ENCODE measurements around the gene PDZRN3. TPM values are rescaled to one million over a fixed set of nuclear protein-coding genes. Genes with fewer than 3 reads are reported as not detected.

PDZRN3 gene
- total RNA-seq, 1 experiment from 2014 or later = 0.24 TPM

- Histone ChIP-seq H3K27ac (ENCODE audit: low read depth, low read length, poor library complexity, severe bottlenecking) (no peak overlapping the region), H3K4me1 (ENCODE audit: insufficient read depth, low read length, poor library complexity, severe bottlenecking) (no peaks in the 10 kb centered on the region), H3K9me3 (ENCODE audit: low read depth, low read length, poor library complexity, severe bottlenecking) (no peaks in the 10 kb centered on the region), H3K36me3 (ENCODE audit: insufficient read depth, low read length, poor library complexity, severe bottlenecking) (no peaks in the 10 kb centered on the region), H3K27me3 (replicated peaks; ENCODE audit: insufficient read depth, low read depth, low read length, poor library complexity) (peaks cover 9% of the 10 kb centered on the region), H3K4me3 (ENCODE audit: low read depth, low read length, poor library complexity, severe bottlenecking) (peak overlapping the region; percentile 26)
- CTCF ChIA-PET = interaction anchor here (1.1 kb wide), 1 partner anchor 116 kb away, joined by 3 read pairs; no protein-coding TSS in a partner anchor
- no TSS peak for BruUV-seq (replicated peaks)
- intact Hi-C loops (cut with micrococcal nuclease; ENCODE audit: unreplicated experiment) = no loop called here
- peak; percentile 23 for DNase-seq (ENCODE audit: low spot score)
- TF ChIP-seq CTCF (conservative IDR thresholded peaks at IDR 0.05; ENCODE audit: low read depth, low read length) (no peak), EZH2 (IDR thresholded peaks at IDR 0.05; ENCODE audit: borderline replicate concordance, low read depth, low read length, poor library complexity, severe bottlenecking) (no peak)
- POLR2A ChIA-PET (ENCODE audit: low non-redundant PET) = no interaction called here
These were observed 522 bp downstream of the PDZRN3 start for GRCh38 chr3:73624017-73624820.

GRCh38 chr3:73623346-73623745, 1.4 kb downstream of the PDZRN3 start:
- Histone ChIP-seq H3K27me3 (replicated peaks; ENCODE audit: insufficient read depth, low read depth, low read length, poor library complexity) (peaks cover 9% of the 10 kb centered on the region), H3K4me3 (ENCODE audit: low read depth, low read length, poor library complexity, severe bottlenecking) (no peak overlapping the region), H3K36me3 (ENCODE audit: insufficient read depth, low read length, poor library complexity, severe bottlenecking) (no peaks in the 10 kb centered on the region), H3K9me3 (ENCODE audit: low read depth, low read length, poor library complexity, severe bottlenecking) (no peaks in the 10 kb centered on the region), H3K4me1 (ENCODE audit: insufficient read depth, low read length, poor library complexity, severe bottlenecking) (no peaks in the 10 kb centered on the region), H3K27ac (ENCODE audit: low read depth, low read length, poor library complexity, severe bottlenecking) (no peak overlapping the region)
- TF ChIP-seq EZH2 (IDR thresholded peaks at IDR 0.05; ENCODE audit: borderline replicate concordance, low read depth, low read length, poor library complexity, severe bottlenecking) (no peak), CTCF (conservative IDR thresholded peaks at IDR 0.05; ENCODE audit: low read depth, low read length) (no peak)
- intact Hi-C loops (cut with micrococcal nuclease; ENCODE audit: unreplicated experiment) = no loop called here
- no peak for DNase-seq (ENCODE audit: low spot score)
- BruUV-seq (replicated peaks) = no TSS peak
- ChIA-PET POLR2A (ENCODE audit: low non-redundant PET) (no interaction called here), CTCF (no interaction called here)

- Histone ChIP-seq H3K36me3 (ENCODE audit: insufficient read depth, low read length, poor library complexity, severe bottlenecking) (no peaks in the 10 kb centered on the region), H3K27ac (ENCODE audit: low read depth, low read length, poor library complexity, severe bottlenecking) (no peak overlapping the region), H3K4me1 (ENCODE audit: insufficient read depth, low read length, poor library complexity, severe bottlenecking) (no peaks in the 10 kb centered on the region), H3K27me3 (replicated peaks; ENCODE audit: insufficient read depth, low read depth, low read length, poor library complexity) (peaks cover 9% of the 10 kb centered on the region), H3K4me3 (ENCODE audit: low read depth, low read length, poor library complexity, severe bottlenecking) (no peak overlapping the region), H3K9me3 (ENCODE audit: low read depth, low read length, poor library complexity, severe bottlenecking) (no peaks in the 10 kb centered on the region)
- intact Hi-C loops (cut with micrococcal nuclease; ENCODE audit: unreplicated experiment) = no loop called here
- no TSS peak for BruUV-seq (replicated peaks)
- no peak for DNase-seq (ENCODE audit: low spot score)
- POLR2A ChIA-PET (ENCODE audit: low non-redundant PET) = no interaction called here
- TF ChIP-seq EZH2 (IDR thresholded peaks at IDR 0.05; ENCODE audit: borderline replicate concordance, low read depth, low read length, poor library complexity, severe bottlenecking) (no peak), CTCF (conservative IDR thresholded peaks at IDR 0.05; ENCODE audit: low read depth, low read length) (no peak)
- CTCF ChIA-PET = no interaction called here
These were observed 2.5 kb downstream of the PDZRN3 start for GRCh38 chr3:73622091-73622805.

Data from A673 (cell line).